ENCODE results near the gene CNTN1.

Gene CNTN1

DNA sequence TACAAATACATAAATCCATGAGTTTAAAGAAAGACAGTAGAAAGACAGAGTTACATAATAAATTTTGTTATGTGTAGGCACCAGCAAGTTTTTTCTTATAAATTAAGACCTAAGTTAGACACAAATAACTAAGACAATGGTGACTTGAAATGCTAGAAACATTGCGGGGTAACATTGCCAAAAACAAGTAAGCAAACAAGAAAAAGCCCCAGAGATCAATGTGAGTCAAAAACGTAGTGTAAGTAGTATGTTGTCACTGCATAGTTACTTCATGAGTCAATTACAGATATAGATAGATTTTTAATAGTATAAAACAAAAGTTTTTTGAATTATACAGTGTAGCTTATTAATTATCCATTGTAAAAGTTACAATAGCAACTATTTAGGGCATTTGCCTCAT, 83.4 kb downstream of the CNTN1 start:
- DNase-seq = no peak

DNA sequence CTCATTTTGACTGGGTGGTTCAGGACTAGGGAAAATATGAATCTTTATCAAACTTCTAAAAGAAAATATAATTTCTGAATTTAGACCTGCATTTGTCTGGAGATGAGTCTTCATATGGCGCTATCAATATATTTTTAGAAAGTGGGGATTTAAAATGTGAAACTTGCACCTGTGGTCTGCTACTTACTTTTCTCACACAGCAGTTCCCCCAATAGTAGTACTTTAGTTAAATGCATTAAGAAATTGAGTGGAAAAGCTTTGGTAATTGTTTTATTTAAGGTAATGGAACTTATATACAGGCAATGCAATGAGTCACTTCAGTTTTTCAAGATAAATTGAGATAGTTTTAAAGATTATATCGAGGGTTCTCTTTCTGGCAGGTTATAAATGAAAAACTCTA, 91.9 kb downstream of the CNTN1 start:
- no peak for DNase-seq

DNA sequence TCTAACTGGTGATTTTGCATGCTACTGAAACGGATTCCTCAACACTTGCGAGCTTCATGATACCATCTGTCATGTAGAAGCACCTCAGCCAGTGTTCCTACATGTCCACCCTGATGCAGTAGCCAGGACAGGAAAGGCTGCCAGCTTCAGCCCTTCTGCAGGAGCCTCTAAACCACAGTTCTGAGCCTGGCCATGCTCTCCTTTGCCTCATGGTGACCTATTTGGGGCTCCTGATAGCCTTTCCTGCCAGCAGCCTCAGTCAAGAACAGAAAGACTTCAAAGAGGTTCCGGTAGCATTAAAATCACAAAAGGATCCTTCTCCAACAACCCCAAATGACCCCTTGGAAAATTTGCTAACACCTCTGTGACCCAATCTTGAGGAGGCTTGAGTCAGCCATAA, 96.0 kb downstream of the CNTN1 start:
- DNase-seq = no peak

DNA sequence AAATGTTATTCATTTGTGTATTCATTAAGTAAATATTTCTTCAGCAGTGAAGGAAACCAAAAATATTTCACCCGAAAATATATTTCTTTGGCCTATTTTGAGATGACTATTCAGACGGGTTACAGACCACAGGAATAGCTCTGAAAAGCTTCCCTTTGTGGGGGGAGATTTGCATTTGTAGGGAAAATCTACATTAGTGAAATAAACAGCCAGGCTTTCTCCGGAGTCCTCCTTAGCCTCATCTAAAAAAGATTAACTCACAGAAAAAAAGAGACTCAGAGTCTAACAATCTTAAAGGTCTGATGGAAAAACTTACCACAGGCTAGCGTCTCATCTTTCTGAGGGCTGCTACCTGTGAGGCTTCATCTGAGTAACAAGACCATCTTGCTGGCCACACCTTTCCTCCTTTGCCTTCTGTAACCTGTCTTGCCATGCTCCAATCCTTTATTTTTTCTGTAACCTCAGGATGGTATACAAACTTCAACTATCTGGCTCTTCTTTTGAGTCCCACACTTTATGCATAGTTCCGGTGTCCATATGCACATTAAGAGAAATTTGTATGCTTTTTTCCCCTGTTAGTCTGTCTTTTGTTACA, 100.7 kb downstream of the CNTN1 start:
- no peak for DNase-seq

DNA sequence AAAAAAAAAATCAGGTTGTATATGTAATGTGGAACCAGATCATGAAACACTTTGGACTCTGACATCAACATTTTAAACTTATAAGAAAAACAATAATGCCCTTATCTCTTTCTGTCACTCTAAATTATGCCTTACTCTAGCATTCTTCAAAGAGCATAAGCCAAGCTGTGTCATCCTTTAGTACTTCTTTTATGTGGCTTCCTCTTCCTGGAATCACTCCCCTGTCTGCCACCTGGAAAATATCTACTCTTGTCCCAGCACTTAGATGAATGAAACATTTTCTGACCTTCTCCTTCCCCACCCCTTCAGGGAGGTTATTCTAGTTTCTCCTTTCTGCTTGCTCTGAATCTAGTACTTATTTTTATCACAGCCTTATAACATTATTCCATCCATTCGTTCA, 101.2 kb downstream of the CNTN1 start:
- DNase-seq = no peak

DNA sequence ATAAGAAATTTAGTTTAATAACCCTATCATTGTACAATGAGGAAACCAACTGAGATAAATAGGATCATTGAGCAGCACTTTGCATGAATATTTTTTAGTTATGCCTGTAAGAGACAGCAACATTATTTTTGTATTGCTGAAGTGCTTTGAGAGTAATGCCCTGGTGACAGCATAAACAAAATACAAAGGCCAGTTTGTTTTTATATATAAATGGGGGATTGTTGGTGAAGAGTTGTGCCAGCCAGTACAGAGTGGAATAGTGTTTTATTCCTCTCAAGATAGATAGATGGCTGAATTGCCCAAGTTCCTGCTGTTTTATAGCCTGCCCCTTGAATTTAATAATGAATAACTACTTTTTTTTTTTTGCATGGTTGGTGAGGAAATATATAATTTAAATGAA, 101.8 kb downstream of the CNTN1 start:
- no peak for DNase-seq

DNA sequence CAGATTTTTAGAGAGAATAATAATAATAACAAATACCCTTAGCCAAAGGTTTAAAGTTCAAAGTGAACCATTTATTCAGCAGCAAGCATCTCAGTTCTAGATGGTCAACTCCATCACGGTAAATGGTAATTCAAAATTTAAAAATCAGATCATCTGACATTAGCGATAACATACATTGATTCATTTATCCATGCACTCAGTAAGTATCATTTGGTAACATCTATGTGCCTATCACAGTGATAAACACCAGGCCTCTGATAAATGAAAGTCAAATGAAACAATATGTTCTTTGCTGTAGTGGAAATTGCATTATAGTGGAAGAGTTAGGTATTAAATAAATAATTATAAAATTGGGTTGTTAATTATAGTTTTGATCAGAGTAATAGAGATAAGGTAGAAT, 108.8 kb downstream of the CNTN1 start:
- no peak for DNase-seq

DNA sequence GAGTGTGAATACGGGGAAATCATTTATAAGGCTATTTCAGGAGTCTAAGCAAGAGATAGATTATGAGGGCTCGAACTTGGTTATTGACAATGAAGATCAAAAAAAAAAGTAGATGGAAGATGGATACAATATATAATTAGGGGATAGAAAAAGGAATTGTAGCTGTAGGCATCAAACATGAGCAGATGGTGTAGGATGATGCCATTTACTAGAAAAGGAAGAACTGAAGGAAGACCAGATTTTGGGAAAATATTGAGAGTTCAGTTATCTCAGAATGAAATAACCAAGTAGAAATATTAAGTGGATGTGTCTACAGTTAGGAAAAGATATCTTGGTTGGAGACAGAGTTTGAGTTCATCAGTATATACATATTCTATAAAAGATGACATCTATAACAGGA, 109.6 kb downstream of the CNTN1 start:
- no peak for DNase-seq

DNA sequence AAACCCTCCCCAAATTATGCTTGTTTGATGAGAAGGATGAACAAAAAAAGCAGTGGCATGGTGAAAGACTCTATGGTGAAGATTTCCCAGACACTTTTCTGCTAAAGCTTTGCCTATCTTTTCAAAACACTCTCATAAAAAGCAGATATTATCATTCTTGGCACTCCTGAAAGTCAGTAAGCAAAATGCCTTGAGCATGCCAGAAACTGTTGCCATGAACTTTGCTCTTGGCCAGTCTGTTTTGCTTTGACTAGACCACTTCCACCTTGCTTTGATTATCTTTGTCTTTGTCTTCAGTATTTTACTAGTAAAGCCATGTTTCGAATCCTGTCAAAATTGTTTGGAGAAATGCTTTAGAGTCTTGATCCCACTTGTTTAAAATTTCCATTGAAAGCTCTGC, 110.4 kb downstream of the CNTN1 start:
- DNase-seq = no peak

- no peak for DNase-seq
Measured at GRCh38 chr12:40819436-40820108, 127.3 kb downstream of the CNTN1 start.

DNA sequence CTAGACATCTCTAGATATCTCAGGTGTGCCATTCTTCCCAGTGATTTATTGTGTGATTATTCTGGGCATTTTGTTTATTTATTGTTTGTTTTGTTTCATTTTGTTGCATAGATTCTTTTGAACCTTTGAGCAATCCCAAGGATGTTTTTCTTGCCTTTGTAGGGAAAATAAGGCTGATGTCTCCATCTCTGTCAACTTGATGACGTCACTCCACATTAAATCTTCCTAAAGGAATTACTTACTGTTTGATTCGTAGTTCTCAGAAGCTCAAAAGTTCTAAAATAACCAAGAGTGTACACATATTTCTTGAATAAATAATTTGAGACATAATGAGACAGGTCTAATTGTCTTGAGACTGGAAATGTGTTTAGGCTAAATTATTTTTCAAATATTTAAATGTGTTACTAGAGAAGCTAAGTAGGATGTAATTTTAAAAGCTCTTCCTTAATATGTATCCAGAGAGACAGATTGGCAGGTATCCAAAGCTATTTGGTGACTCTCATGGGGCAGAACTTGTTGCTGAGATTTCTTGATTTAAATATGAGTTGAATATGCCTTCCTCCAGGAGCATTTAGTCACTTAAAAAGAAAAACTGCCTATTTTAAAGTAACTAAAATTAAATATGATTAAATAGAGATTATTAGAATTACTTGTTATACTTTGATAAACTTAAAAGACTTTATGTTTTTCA, 128.7 kb downstream of the CNTN1 start:
- no peak for DNase-seq

DNA sequence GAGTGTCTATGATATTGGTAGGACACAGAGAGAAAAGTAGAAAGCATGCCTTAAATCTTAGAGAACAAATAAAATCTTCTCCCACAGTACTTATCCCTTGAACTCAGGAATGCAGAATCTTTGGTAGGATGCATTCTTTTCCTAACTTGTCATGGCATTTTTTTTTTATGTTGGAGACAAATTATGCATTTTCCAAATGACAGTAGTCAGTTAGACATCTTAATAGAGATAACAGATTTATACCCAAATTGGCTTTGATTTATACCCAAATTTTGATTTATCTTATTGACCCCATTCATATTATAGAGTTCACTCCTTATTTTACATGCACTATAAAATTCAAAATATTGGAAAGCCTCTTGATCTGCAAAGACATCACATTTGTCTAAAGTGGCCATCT, 132.9 kb downstream of the CNTN1 start:
- DNase-seq = no peak

- DNase-seq = no peak
Measured at GRCh38 chr12:40827683-40828592, 135.7 kb downstream of the CNTN1 start.

DNA sequence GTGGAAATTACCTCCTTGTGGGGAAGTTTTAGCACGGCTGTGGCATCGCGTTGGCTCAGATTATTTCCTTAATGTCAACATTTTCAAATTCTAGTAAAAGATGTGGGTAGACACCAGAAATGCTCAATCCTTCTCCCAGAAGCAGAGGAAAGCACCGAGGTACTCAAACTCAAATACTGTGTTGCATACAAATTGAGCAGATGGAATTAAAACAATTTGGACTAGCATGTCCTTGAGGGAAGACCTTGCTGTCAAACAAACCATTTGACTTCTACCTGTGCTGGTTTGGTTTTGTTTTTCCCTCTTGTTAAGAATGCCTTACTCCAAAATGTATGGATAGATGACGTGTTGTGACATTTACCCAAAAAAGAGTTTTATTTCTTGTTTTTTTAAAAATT, 136.4 kb downstream of the CNTN1 start:
- DNase-seq = no peak

GRCh38 chr12:40829738-40830144, 137.5 kb downstream of the CNTN1 start:
- DNase-seq = no peak

DNA sequence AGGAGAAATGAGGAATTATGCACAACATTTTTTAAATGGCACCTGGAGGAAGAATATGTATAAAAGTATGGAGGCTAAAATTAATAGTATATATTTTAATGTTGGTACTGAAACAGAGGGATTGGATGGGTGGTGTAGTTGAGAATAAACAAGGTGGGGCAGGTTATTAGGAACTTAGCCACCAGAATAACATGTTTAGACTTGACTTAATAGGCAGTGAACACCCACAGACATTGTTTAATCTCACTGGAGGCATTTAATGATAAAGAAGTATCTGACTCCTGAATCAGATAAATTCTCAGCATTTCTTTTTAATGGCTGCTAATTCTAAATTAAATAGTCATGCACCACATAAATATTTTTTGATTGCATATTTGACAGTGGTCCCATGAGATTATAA, 139.7 kb downstream of the CNTN1 start:
- DNase-seq = no peak

DNA sequence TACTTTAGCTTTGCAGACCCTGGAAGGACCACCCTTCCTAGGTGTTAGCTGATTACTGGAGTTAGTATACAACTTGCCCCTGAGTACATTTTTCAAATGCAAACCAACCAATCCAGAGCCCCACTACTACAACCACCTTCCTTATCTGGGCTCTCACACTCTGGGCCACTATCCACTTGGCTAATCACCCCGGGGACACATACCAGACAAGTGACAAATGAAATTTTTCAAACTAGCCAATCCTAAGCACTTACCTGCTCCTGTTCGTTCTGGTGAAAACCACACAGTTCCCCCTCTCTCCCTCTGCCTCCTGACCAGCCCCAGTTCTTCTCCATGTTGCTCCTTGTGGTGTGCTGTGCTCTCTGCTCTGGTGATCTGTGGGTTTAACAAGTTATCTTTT, 140.4 kb downstream of the CNTN1 start:
- no peak for DNase-seq

- DNase-seq = no peak
Measured at GRCh38 chr12:40833818-40834217, 141.6 kb downstream of the CNTN1 start.

- DNase-seq = no peak
Measured at GRCh38 chr12:40834321-40834720, 142.1 kb downstream of the CNTN1 start.

GRCh38 chr12:40837891-40838429, 145.7 kb downstream of the CNTN1 start:
- DNase-seq = no peak

DNA sequence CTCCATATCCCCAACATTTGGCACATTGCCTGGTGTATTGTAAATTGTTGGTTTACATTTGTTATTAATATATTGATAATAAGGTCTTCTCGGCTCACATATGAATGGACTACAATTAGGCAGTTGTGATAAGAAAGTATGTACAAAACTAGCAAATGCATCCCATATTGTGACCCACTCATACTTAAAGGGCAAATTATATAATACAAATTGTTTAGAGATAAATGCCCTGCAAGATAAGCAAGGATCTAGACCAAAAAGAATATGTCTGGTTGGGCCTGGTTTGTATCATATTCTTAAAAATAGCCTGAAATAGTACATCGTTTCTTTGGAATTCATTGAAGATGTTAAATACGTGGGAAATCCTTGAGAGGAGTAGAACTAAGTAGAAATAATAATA, 151.3 kb downstream of the CNTN1 start:
- no peak for DNase-seq

GRCh38 chr12:40853221-40853620, 161.0 kb downstream of the CNTN1 start:
- no peak for DNase-seq

- DNase-seq = no peak
Measured at GRCh38 chr12:40854604-40855003, 162.4 kb downstream of the CNTN1 start.
